Loucy (cell line): Measurements from ENCODE around the gene FGR.

Source experiments
- EZH2phosphoT487 ChIP-seq: fragments of 200-600 bp; IDR thresholded peaks from 2 replicates; pipeline ENCODE4 v1.6.1; 2018; ENCODE audit warnings: antibody characterized with exemption, mild to moderate bottlenecking, moderate library complexity, borderline replicate concordance
- TF ChIP-seq, protein P1 (sequence below): fragments of 200-600 bp; sonication (generic); conservative IDR thresholded peaks from 2 replicates; pipeline ENCODE4 v1.5.1; 2014; ENCODE audit warnings: mild to moderate bottlenecking, antibody characterized with exemption, low read length

DNA sequence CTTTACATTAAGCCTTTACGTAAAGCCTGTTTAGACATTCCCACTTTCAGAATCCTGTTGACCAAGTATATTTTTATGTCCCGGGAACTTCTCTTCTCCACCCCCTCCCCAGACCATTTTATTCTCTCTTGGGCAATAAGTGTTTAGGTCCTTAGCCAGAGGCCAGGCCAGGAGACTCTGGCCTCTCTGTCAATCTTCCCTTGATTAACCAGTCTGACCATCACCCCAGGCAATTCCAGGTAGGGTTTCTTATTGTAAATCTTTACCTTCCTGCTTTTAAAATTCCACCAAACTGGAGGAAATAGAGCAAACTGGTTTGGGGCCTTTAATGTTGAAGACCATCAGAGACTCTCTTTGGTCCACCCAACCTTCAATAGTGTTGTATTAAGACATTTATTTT, 49.2 kb upstream of the FGR start:
- TF ChIP-seq, protein P1, sequence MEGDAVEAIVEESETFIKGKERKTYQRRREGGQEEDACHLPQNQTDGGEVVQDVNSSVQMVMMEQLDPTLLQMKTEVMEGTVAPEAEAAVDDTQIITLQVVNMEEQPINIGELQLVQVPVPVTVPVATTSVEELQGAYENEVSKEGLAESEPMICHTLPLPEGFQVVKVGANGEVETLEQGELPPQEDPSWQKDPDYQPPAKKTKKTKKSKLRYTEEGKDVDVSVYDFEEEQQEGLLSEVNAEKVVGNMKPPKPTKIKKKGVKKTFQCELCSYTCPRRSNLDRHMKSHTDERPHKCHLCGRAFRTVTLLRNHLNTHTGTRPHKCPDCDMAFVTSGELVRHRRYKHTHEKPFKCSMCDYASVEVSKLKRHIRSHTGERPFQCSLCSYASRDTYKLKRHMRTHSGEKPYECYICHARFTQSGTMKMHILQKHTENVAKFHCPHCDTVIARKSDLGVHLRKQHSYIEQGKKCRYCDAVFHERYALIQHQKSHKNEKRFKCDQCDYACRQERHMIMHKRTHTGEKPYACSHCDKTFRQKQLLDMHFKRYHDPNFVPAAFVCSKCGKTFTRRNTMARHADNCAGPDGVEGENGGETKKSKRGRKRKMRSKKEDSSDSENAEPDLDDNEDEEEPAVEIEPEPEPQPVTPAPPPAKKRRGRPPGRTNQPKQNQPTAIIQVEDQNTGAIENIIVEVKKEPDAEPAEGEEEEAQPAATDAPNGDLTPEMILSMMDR: no peak
- TF ChIP-seq EZH2phosphoT487: no peak
